Glutamatergic neuron (in vitro differentiated cells): ENCODE data around the gene ATRN. TPM values are rescaled to one million over a fixed set of nuclear protein-coding genes. Genes with fewer than 3 reads are reported as not detected.

Experiments
- DNase-seq: peaks from one replicate; pipeline ENCODE4 v3.0.0; 2022
- H3K27ac Mint-ChIP-seq: one replicate; pipeline ENCODE4 v1.8.0; 2020; ENCODE audit warnings: mild to moderate bottlenecking, mixed read lengths, inconsistent platforms; ENCODE audit not compliant: unreplicated experiment
- H3K27me3 Mint-ChIP-seq: one replicate; pipeline ENCODE4 v1.8.0; 2020; ENCODE audit warnings: mild to moderate bottlenecking, moderate library complexity, mixed read lengths, inconsistent platforms; ENCODE audit not compliant: unreplicated experiment
- H3K36me3 Mint-ChIP-seq: one replicate; pipeline ENCODE4 v1.8.0; 2020; ENCODE audit warnings: mild to moderate bottlenecking, mixed read lengths, inconsistent platforms; ENCODE audit not compliant: unreplicated experiment
- H3K4me1 Mint-ChIP-seq: one replicate; pipeline ENCODE4 v1.8.0; 2020; ENCODE audit warnings: mild to moderate bottlenecking, low read depth, mixed read lengths, inconsistent platforms; ENCODE audit not compliant: unreplicated experiment
- H3K4me3 Mint-ChIP-seq: one replicate; pipeline ENCODE4 v1.8.0; 2020; ENCODE audit warnings: mild to moderate bottlenecking, mixed read lengths, inconsistent platforms; ENCODE audit not compliant: unreplicated experiment
- H3K9me3 Mint-ChIP-seq: one replicate; pipeline ENCODE4 v1.8.0; 2020; ENCODE audit warnings: mild to moderate bottlenecking, moderate library complexity, mixed read lengths, inconsistent platforms; ENCODE audit not compliant: unreplicated experiment
- CTCF ChIP-seq: fragments of 200-600 bp; sonication (generic); IDR thresholded peaks from one replicate; pipeline ENCODE4 v1.5.0; 2021; ENCODE audit not compliant: partially characterized antibody, unreplicated experiment
- total RNA-seq: library from RNA; stranded (reverse); fragmentation: NEBNext Ultra II Directional; extraction: Animal tissue kit (Norgen Biotek cat#: 25700); gene quantifications from one replicate; pipeline ENCODE4 v1.2.1, GENCODE V29; 2021; ENCODE audit not compliant: unreplicated experiment

Gene ATRN
- total RNA-seq, 1 donor from 2014 or later = 31.1 TPM

DNA sequence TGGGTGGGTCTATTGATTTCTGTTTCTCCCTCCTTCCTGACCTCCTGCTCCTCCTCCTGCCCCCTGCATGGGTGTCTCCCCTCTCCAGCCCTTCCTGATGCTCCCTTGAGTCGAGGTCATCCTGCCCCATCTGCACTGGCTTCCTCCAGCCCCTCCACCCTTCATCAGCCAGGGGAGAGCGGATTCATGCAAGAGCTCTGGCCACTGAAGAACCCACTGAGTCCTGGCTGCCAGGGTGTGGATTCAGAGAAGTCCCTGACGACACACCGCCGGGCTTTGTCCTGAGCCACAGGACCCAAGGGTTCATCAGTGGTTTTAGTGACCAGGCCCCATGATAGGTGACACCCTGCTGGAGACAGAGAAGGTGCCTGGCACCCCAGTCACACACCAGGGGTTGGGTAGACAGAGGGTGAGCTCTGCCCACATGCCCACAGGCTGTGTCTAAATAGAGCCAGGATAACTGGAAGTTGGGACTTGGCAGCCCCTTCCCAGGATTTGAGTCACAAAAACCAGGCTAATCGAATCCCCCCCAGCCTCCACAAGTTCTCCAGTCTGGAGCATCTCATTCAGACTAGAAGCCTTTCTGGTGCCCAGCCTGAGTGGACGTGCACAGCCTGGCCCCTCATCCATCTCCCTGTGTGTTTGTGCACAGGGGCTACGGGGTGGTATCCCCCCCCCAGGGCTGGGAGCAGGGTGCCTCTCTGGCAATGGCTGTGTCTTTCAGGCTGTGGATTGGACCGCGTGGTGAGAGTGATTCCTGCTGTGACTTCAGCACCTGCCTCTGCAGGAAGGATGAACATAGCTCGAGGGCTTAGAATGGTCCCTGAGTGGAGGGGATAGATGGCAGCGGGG, 191.2 kb downstream of the ATRN start:
- peaks cover 8% of the 10 kb centered on the region for H3K4me1 Mint-ChIP-seq
- peaks cover 15% of the 10 kb centered on the region for H3K27me3 Mint-ChIP-seq
- no peak for DNase-seq
- H3K4me3 Mint-ChIP-seq = no peak overlapping the region
- H3K36me3 Mint-ChIP-seq = no peaks in the 10 kb centered on the region
- H3K9me3 Mint-ChIP-seq = peaks cover 6% of the 10 kb centered on the region
- no peak overlapping the region for H3K27ac Mint-ChIP-seq
- TF ChIP-seq CTCF = no peak

DNA sequence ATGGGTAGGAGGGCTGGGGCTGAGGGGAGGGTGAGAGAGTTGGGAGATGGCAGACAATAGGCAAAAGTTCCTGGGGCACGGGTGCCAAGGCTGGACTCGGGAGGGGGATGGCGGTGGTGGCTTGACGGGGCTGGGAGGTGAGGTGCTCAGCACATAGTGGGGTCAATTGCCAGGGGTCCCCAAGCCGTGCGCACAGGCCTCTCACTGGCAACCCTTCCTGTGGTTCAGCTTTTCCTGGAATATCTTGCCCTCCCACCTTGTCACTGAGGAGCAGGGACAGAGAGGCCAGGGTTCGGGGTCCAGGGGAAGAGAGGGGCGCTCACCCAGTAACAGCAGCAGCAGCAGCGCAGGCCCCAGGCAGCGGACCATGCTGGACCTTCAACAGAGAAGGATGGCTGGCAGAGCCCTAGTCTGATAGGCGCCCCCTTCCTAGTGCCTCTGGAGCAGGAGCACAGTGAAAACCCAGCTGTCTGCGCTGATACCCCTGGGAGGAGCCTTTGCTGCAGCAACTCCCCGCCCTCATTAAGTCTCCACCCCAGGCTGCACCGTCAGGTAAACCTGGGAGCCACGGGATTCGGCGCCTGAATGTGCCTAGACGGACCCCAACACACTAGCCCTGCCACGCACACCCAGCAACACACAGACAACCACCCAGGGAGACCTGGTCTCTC, 192.3 kb downstream of the ATRN start, which contains the start of gene GFRA4:
TSS of gene GFRA4 (minus strand) at position 369 of the 671 bp plus-strand sequence. CDS start at position 369, 0 bp downstream.
- no peak for DNase-seq

GRCh38 chr20:3663858-3664257, 193.0 kb downstream of the ATRN start:
- Mint-ChIP-seq H3K4me3 (no peak overlapping the region), H3K27ac (no peak overlapping the region), H3K9me3 (peaks cover 6% of the 10 kb centered on the region), H3K36me3 (no peaks in the 10 kb centered on the region), H3K27me3 (peaks cover 20% of the 10 kb centered on the region), H3K4me1 (peaks cover 6% of the 10 kb centered on the region)
- no peak for DNase-seq
- no peak for TF ChIP-seq CTCF

More for the DNA sequence above, 192.3 kb downstream of the ATRN start, which contains the start of gene GFRA4:
- TF ChIP-seq CTCF = no peak
- peaks cover 6% of the 10 kb centered on the region for H3K9me3 Mint-ChIP-seq
- no peaks in the 10 kb centered on the region for H3K36me3 Mint-ChIP-seq
- H3K4me1 Mint-ChIP-seq = peaks cover 8% of the 10 kb centered on the region
- no peak within 1 kb of the TSS for H3K4me3 Mint-ChIP-seq
- no peak within 1 kb of the TSS for H3K27ac Mint-ChIP-seq
- H3K27me3 Mint-ChIP-seq = peaks cover 20% of the 10 kb centered on the region

GRCh38 chr20:3667434-3668037, 196.7 kb downstream of the ATRN start:
- Mint-ChIP-seq H3K4me3 (no peak overlapping the region), H3K27me3 (peaks cover 19% of the 10 kb centered on the region), H3K4me1 (peaks cover 5% of the 10 kb centered on the region), H3K9me3 (peaks cover 5% of the 10 kb centered on the region), H3K27ac (no peak overlapping the region), H3K36me3 (no peaks in the 10 kb centered on the region)
- no peak for TF ChIP-seq CTCF
- DNase-seq = no peak
